Thymus (tissue), 11 donors: Measurements from ENCODE around the gene TREML2. TPM values are rescaled to one million over a fixed set of nuclear protein-coding genes. Genes with fewer than 3 reads are reported as not detected.

Source experiments
- DNase-seq, 9 donors: peaks; one replicate each; pipeline ENCODE4 v3.0.0-alpha.2; 2013; ENCODE audit warnings: low spot score in 9 of 9, low read depth in 6 of 9, missing footprints in 1 of 9
- H3K27ac ChIP-seq, 2 donors: one replicate each; pipeline ENCODE4 v1.5.1; 2013; ENCODE audit warnings: control low read depth in 1 of 2, low read depth in 1 of 2, low read length in 1 of 2, mild to moderate bottlenecking in 1 of 2, moderate library complexity in 1 of 2
- H3K27me3 ChIP-seq, 2 donors: one replicate each; pipeline ENCODE4 v1.5.1; 2013; ENCODE audit warnings: low read length in 1 of 2; ENCODE audit not compliant: control insufficient read depth in 2 of 2, insufficient read depth in 1 of 2
- H3K36me3 ChIP-seq, 2 donors: one replicate each; pipeline ENCODE4 v1.5.1; 2013; ENCODE audit warnings: low read length in 1 of 2, mild to moderate bottlenecking in 1 of 2, moderate library complexity in 1 of 2; ENCODE audit not compliant: control insufficient read depth in 2 of 2, insufficient read depth in 2 of 2
- H3K4me1 ChIP-seq, 2 donors: one replicate each; pipeline ENCODE4 v1.5.1; 2013; ENCODE audit warnings: low read length in 2 of 2; ENCODE audit not compliant: control insufficient read depth in 2 of 2, insufficient read depth in 2 of 2
- H3K4me3 ChIP-seq, 2 donors: one replicate each; pipeline ENCODE4 v1.5.1; 2013; ENCODE audit warnings: low read length in 2 of 2, control low read depth in 1 of 2, mild to moderate bottlenecking in 1 of 2
- H3K9me3 ChIP-seq, 2 donors: one replicate each; pipeline ENCODE4 v1.5.1; 2013; ENCODE audit warnings: low read length in 1 of 2, mild to moderate bottlenecking in 1 of 2; ENCODE audit not compliant: control insufficient read depth in 2 of 2, insufficient read depth in 1 of 2
- WGBS: extraction: QIAGEN DNeasy Blood & Tissue Kit; methylation state at CpG from one replicate; pipeline ENCODE4 v1.1.7; 2013; 5-methylcytosine and 5-hydroxymethylcytosine counted together
- polyA plus RNA-seq: library from polyadenylated mRNA; stranded (reverse); fragments of 200-250 nt; gene quantifications from one replicate; pipeline ENCODE4 v1.2.3, GENCODE V29; 2013
- total RNA-seq: library from RNA; stranded (reverse); fragments of 120-200 nt; gene quantifications from one replicate; pipeline ENCODE4 v1.2.4, GENCODE V29; 2013
- donor health status: healthy.

TREML2 gene
- total and polyA plus RNA-seq, 2 donors, result 1.3 to 11.1 TPM

DNA sequence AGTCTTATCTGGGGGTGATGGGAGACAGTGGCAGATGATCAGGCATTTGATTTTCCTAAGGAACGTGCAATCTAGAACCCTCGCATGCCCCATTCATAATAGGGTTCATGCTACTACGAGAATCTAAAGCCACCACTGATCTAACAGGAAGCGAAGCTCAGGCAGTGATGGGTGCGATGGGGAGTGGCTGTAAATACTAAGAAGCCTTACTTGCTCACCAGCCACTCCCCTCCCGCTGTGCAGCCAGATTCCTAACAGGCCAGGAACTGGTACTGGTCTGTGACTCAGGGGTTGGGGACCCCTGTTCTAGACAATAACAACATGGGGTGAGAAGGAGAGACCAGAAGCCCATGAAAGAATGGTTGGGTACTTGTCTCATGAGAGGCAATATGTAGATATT lies 31.7 kb upstream of the TREML2 start:
- WGBS, result 96% methylated on average over 6 of the region's 6 CpGs
- Histone ChIP-seq H3K4me1 (no peaks in the 10 kb centered on the region), H3K36me3 (no peaks in the 10 kb centered on the region), H3K4me3 (no peak overlapping the region), H3K27me3 (no peaks in the 10 kb centered on the region), H3K27ac (no peak overlapping the region), H3K9me3 (no peaks in the 10 kb centered on the region)
- no peak for DNase-seq

DNA sequence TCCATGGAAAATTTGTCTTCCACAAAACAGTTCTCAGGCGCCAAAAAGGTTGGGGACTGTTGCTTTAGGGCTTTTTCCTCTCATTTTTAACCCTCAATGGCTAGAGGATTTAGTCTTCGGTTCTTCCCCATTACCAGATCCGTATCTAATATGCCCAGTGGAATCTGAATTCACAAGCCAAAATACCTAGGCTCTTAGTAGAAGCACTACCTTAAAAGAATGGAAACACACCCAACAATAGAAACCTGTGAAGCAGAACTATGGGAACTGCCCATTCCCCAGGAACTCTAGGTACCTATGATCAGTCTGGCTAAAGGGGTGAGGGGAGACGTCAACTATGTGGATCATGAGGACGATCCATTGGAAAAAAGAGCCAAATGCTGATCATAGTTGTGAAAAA lies 30.3 kb upstream of the TREML2 start:
- Histone ChIP-seq H3K9me3 (no peaks in the 10 kb centered on the region), H3K36me3 (no peaks in the 10 kb centered on the region), H3K27ac (no peak overlapping the region), H3K4me1 (no peaks in the 10 kb centered on the region), H3K4me3 (no peak overlapping the region), H3K27me3 (no peaks in the 10 kb centered on the region)
- 98% methylated on average over 5 of the region's 5 CpGs for WGBS
- no peak for DNase-seq

DNA sequence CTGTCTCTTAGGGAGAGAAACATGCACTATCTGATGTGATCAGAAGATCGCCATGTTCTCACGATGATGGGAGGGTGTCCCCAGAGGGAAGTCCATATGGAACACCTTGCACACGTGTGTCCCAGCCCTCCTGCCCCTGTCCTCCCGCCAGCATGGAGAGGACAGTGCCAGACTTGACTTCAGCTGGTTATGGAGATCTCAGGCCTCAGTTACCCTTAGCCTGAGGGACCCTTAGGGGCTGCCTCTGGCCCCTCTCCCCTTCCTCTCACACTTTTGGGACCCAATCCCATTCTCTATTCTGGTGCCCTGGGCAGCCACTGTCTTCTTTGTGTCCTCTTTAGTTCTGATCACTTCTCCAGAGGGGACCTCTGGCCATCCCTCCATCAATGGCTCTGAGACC lies 28.8 kb upstream of the TREML2 start:
- no peaks in the 10 kb centered on the region for H3K9me3 ChIP-seq
- no peaks in the 10 kb centered on the region for H3K36me3 ChIP-seq
- WGBS, result 97% methylated on average over 4 of the region's 4 CpGs
- no peaks in the 10 kb centered on the region for H3K4me1 ChIP-seq
- no peak overlapping the region for H3K27ac ChIP-seq
- no peak for DNase-seq
- H3K4me3 ChIP-seq, result no peak overlapping the region
- H3K27me3 ChIP-seq, result no peaks in the 10 kb centered on the region

- WGBS, result 69% methylated on average over 5 of the region's 5 CpGs
- no peak for DNase-seq
- Histone ChIP-seq H3K4me1 (no peaks in the 10 kb centered on the region), H3K9me3 (no peaks in the 10 kb centered on the region), H3K4me3 (no peak overlapping the region), H3K27ac (no peak overlapping the region), H3K36me3 (no peaks in the 10 kb centered on the region), H3K27me3 (no peaks in the 10 kb centered on the region)
These were observed 27.7 kb upstream of the TREML2 start for GRCh38 chr6:41228616-41229015.

GRCh38 chr6:41228096-41228495 lies 27.1 kb upstream of the TREML2 start, which contains the start of gene TREML4:
Gene TREML4 (plus strand): TSS chr6:41228349. CDS start chr6:41228428, 79 bp downstream.
- H3K27me3 ChIP-seq, result no peaks in the 10 kb centered on the region
- DNase-seq, result no peak

DNA sequence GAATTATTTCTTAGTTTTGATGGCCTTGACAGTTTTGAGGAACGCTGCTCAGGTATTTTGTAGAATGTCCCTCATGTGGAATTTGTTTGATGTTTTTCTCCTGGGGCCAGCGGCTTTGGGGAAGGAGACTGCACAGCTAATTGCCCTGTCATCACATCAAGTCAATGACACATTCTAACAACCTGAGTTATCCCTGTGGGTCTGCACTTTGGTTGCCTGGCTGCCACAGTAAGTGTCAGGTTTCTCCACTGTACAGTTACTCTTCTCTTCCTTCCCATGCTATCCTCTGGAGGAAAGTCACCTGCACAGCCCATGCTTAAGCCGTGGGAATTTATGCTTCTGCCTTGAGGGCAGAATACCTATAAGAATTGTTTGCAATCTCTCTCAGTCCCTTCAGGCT lies 25.8 kb upstream of the TREML2 start:
- 94% methylated on average over 3 of the region's 3 CpGs for WGBS
- H3K27me3 ChIP-seq, result no peaks in the 10 kb centered on the region
- no peak overlapping the region for H3K4me3 ChIP-seq

More at GRCh38 chr6:41228096-41228495, 27.1 kb upstream of the TREML2 start, which contains the start of gene TREML4:
- Histone ChIP-seq H3K4me3 (no peak within 1 kb of the TSS), H3K9me3 (no peaks in the 10 kb centered on the region), H3K36me3 (no peaks in the 10 kb centered on the region), H3K4me1 (no peaks in the 10 kb centered on the region), H3K27ac (no peak within 1 kb of the TSS)
- 44% methylated on average over 5 of the region's 5 CpGs for WGBS

GRCh38 chr6:41224800-41225199 lies 23.9 kb upstream of the TREML2 start:
- Histone ChIP-seq H3K9me3 (no peaks in the 10 kb centered on the region), H3K4me3 (no peak overlapping the region), H3K36me3 (no peaks in the 10 kb centered on the region), H3K27me3 (no peaks in the 10 kb centered on the region), H3K27ac (no peak overlapping the region), H3K4me1 (peaks cover 0 to 17% of the 10 kb centered on the region in 2 donors)
- WGBS, result 96% methylated on average over 1 of the region's 1 CpG
- DNase-seq, result no peak

More for the DNA sequence above, 25.8 kb upstream of the TREML2 start:
- no peak for DNase-seq
- Histone ChIP-seq H3K9me3 (no peaks in the 10 kb centered on the region), H3K4me1 (peaks cover 0 to 13% of the 10 kb centered on the region in 2 donors), H3K27ac (no peak overlapping the region), H3K36me3 (no peaks in the 10 kb centered on the region)

DNA sequence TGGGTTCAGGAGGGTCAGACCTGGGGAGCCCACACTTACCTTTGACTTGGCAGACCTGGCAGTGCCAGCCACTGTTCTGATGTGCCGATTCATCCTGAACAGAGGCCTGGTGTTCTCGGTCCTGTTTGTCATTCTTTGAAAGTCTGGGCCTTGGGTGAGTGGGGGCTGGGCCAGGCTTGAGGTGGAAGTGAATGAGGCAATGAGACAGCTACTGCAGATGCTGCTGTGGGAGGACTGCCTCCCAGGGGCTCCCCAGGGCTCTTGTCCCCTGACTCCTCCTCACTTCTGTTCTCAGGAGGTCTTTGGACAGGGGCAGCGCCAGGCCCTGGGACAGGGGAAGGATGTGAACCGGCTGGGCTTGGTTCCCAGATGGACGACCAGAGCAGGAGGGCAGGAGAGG lies 21.6 kb upstream of the TREML2 start:
- Histone ChIP-seq H3K27ac (no peak overlapping the region), H3K36me3 (no peaks in the 10 kb centered on the region), H3K27me3 (no peaks in the 10 kb centered on the region), H3K4me3 (no peak overlapping the region), H3K4me1 (peaks cover 0 to 17% of the 10 kb centered on the region in 2 donors), H3K9me3 (no peaks in the 10 kb centered on the region)
- WGBS, result 75% methylated on average over 5 of the region's 5 CpGs
- DNase-seq, result peak in 2 of 9 donors; percentile 11 to 36

DNA sequence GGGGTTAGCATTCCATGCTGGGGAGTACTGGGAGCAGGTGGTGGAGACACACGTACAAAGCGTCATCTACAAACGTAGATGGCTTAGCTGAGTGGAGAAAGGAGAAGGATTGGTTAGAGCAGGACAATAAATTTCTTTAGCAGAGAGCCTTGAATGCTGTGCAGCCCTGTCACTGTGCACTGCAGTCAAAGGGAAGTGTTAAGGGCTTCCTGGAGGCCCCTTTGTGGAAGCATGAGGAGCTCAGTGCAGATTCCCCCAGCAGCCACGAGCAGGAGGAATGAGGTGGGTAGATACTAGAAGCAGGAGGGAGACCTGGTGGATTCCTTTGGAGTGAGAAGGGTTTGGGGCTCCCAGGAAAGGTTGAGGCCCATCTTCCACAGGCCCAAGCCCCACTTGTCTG lies 21.1 kb upstream of the TREML2 start:
- Histone ChIP-seq H3K27ac (no peak overlapping the region), H3K9me3 (no peaks in the 10 kb centered on the region)

GRCh38 chr6:41216616-41217015 lies 15.7 kb upstream of the TREML2 start:
- no peak for DNase-seq
- no peaks in the 10 kb centered on the region for H3K27me3 ChIP-seq
- H3K4me1 ChIP-seq, result peaks cover 0 to 3% of the 10 kb centered on the region in 2 donors
- H3K9me3 ChIP-seq, result peaks cover 0 to 6% of the 10 kb centered on the region in 2 donors
- no peak overlapping the region for H3K4me3 ChIP-seq
- WGBS, result 91% methylated on average over 5 of the region's 5 CpGs
- H3K36me3 ChIP-seq, result no peaks in the 10 kb centered on the region
- no peak overlapping the region for H3K27ac ChIP-seq

More for the DNA sequence above, 21.1 kb upstream of the TREML2 start:
- Histone ChIP-seq H3K4me3 (no peak overlapping the region), H3K4me1 (peaks cover 0 to 17% of the 10 kb centered on the region in 2 donors), H3K27me3 (no peaks in the 10 kb centered on the region), H3K36me3 (no peaks in the 10 kb centered on the region)
- WGBS, result 62% methylated on average over 4 of the region's 4 CpGs
- DNase-seq, result peak in 2 of 9 donors; percentile 6 to 20
